BE2C (cell line): ENCODE data around the gene ARHGAP23.
"Not testable (repeated sequence)": the region's sequence is repeated elsewhere in the genome, so short reads cannot be mapped to it uniquely, and the experiment has no call there.

Source experiments
- DNase-seq: peaks from one replicate; pipeline ENCODE4 v3.0.0-alpha.2; 2020
- H3K27me3 ChIP-seq: fragments of 250-450 bp; sonication (Bioruptor Pico); 2 replicates; pipeline ENCODE4 v1.5.1; 2020; ENCODE audit warnings: mild to moderate bottlenecking
- H3K36me3 ChIP-seq: fragments of 250-450 bp; sonication (Bioruptor Pico); 2 replicates; pipeline ENCODE4 v1.5.1; 2020; ENCODE audit warnings: mild to moderate bottlenecking
- H3K4me1 ChIP-seq: fragments of 250-450 bp; sonication (Bioruptor Pico); 2 replicates; pipeline ENCODE4 v1.5.1; 2020
- H3K4me3 ChIP-seq: 2 replicates; pipeline ENCODE4 v1.5.1; 2011; ENCODE audit warnings: low read depth, low read length
- H3K9me3 ChIP-seq: fragments of 250-450 bp; sonication (Bioruptor Pico); 2 replicates; pipeline ENCODE4 v1.5.1; 2020
- TF ChIP-seq, protein P1 (sequence below): IDR thresholded peaks from 2 replicates; pipeline ENCODE4 v1.5.1; 2012; ENCODE audit warnings: mild to moderate bottlenecking, low read depth, low read length

The ARHGAP23 gene

DNA sequence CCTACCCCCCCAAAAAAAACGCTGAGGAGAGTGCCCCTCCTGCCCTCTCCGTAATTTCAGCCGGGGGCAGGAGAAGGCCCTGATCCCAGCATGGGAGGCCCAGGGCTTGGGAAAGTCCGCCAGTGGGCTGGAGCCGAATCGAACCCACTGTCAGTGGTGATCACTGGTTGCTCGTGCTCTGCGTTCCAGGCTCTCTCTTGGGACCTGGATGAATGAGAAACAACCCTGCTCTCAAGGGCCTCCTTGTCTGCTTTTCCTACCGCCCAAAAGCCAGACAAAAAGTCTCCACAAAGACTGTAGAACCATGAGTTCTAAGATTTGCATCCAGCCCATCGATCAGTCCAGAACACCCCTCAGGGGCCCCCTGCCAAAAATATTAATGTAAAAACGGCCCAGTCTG is 8.1 kb downstream of the ARHGAP23 start:
- no peak for DNase-seq
- H3K4me3 ChIP-seq = no peak overlapping the region
- H3K4me1 ChIP-seq = peaks cover 10% of the 10 kb centered on the region
- H3K27me3 ChIP-seq = no peaks in the 10 kb centered on the region
- TF ChIP-seq, protein P1, sequence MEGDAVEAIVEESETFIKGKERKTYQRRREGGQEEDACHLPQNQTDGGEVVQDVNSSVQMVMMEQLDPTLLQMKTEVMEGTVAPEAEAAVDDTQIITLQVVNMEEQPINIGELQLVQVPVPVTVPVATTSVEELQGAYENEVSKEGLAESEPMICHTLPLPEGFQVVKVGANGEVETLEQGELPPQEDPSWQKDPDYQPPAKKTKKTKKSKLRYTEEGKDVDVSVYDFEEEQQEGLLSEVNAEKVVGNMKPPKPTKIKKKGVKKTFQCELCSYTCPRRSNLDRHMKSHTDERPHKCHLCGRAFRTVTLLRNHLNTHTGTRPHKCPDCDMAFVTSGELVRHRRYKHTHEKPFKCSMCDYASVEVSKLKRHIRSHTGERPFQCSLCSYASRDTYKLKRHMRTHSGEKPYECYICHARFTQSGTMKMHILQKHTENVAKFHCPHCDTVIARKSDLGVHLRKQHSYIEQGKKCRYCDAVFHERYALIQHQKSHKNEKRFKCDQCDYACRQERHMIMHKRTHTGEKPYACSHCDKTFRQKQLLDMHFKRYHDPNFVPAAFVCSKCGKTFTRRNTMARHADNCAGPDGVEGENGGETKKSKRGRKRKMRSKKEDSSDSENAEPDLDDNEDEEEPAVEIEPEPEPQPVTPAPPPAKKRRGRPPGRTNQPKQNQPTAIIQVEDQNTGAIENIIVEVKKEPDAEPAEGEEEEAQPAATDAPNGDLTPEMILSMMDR = no peak
- no peaks in the 10 kb centered on the region for H3K36me3 ChIP-seq
- no peaks in the 10 kb centered on the region for H3K9me3 ChIP-seq

DNA sequence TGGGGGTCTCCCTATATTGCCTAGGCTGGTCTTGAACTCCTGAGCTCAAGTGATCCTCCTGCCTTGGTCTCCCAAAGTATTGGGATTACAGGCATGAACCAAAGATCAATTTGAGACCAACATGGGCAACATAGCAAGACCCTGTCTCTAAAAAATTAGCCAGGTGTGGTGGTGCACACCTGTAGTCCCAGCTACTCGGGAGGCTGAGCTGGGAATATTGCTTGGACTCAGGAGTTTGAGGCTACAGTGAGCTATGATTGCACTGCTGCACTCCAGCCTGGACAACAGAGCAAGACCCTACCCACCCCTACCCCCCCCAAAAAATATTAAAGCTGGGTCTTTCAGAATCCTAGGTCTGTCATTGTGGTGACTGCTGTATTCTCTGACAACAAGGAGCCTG is 9.0 kb downstream of the ARHGAP23 start:
- not testable (repeated sequence) for H3K27me3 ChIP-seq, H3K4me1 ChIP-seq, DNase-seq, H3K36me3 ChIP-seq, H3K4me3 ChIP-seq, H3K9me3 ChIP-seq

DNA sequence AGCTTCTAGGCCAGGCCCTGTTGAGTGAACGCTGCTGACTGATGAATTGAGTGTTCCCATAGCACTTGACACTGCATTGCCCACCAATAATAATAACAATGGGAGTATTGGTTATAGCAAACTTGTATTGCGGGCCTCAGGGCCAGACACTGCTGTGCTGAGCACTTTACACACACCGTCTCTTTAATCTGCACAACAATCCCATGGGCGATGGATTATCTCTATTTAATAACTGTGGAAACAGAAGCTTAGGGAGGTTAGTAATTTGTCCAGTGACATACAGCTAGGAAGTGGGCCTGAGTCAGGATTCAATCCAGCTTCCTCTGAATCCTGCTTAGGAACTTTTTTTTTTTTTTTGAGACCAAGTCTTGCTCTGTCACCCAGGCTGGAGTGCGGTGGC is 11.2 kb downstream of the ARHGAP23 start:
- no peaks in the 10 kb centered on the region for H3K27me3 ChIP-seq
- H3K4me1 ChIP-seq = peaks cover 10% of the 10 kb centered on the region
- DNase-seq = no peak
- H3K4me3 ChIP-seq = no peak overlapping the region
- H3K9me3 ChIP-seq = no peaks in the 10 kb centered on the region
- TF ChIP-seq, protein P1 = no peak
- no peaks in the 10 kb centered on the region for H3K36me3 ChIP-seq

DNA sequence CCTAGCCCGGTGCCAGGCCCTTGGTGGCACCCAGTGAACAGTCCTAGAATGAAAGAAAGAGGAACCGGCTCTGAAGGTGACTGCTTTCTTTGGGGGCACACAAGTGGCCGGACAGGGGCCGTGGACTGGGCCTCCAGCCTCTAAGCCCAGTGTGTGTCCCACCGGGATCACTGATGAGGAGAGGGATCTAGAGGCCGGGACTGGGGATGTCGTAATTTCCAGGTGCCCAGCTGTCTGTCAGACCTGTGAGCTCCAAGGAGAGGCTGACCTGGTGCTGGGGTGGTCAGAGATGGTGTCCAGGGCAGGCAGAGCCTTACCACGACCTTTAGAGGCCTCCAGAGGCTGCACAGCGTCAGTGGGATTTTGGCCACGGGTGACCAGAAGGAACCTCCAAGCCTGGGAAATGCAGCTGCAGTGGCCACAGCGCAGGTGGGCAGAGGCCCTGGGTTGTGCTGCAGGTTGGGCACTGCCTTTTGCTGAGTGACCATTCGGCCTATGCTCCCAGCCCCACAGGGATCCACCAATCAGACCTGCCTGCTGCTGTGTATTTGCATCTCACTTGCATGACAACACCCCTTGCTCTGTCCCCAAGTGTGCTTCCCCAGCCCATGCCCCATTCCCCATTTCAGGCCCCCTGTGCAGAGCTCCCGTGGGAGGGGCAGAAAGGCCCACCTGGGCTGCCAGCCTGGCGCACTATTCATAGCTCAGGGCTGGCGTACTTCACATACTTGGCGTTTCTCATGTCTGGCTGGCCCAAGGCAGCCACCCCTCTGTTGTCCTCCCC is 12.5 kb downstream of the ARHGAP23 start:
- TF ChIP-seq, protein P1 = no peak
- no peaks in the 10 kb centered on the region for H3K27me3 ChIP-seq
- H3K4me3 ChIP-seq = no peak overlapping the region
- peaks cover 6% of the 10 kb centered on the region for H3K4me1 ChIP-seq
- no peaks in the 10 kb centered on the region for H3K9me3 ChIP-seq
- DNase-seq = no peak
- no peaks in the 10 kb centered on the region for H3K36me3 ChIP-seq

DNA sequence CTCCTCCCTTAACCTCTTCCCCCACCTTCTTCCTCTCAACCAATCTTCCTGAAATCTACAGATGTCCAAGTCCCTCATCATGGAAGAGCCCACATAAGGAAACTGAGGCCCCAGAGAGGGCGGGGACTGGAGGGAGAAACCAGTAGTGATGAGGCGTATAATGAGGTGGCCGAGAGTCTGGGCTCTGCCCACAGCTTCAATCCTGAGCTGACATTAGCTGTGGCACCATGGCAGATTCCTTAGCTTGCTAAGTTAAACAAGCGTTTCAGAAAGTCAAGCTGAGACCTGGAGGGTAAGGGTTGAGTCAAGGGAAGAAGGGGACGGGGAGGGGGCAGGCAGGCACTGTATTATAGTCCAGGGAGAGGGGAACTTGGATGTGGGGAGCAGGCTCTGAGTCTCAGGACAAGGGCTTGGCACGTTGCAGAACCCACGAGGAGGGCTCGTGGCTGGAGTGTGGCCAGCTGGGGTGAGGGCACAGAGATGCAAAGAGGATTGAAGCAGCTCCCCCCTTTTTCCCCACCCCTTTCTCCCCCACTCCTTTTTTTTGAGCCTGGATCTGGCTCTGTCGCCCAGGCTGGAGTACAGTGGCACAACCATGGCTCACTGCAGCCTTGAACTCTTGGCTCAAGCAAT is 13.3 kb downstream of the ARHGAP23 start:
- H3K27me3 ChIP-seq = no peaks in the 10 kb centered on the region
- H3K9me3 ChIP-seq = no peaks in the 10 kb centered on the region
- H3K4me1 ChIP-seq = no peaks in the 10 kb centered on the region; the same call in 1 of the 2 replicates
- TF ChIP-seq, protein P1 = no peak
- no peak for DNase-seq
- H3K4me3 ChIP-seq = no peak overlapping the region
- no peaks in the 10 kb centered on the region for H3K36me3 ChIP-seq

DNA sequence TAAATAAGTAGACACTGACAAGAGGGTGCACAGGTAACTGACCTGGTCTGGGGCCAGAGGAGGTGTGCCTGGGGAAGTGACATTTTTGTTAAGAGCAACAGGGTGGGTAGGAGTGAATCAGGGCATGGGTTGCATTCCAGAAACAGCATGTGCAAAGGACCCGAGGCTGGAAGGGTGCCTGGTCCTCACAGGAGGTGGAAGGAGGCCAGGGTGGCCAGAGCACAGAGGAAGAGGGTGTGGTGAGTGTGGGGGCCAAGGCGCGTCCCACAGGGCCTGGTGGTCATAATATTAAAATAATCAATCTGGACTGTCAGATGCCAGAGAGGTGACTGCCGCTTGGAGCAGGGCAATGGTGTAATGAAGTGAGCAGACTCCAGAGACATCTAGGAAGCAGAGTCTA is 14.3 kb downstream of the ARHGAP23 start:
- TF ChIP-seq, protein P1 = no peak
- H3K36me3 ChIP-seq = no peaks in the 10 kb centered on the region

More for the DNA sequence above, 14.3 kb downstream of the ARHGAP23 start:
- no peak overlapping the region for H3K4me3 ChIP-seq
- H3K27me3 ChIP-seq = no peaks in the 10 kb centered on the region
- H3K4me1 ChIP-seq = no peaks in the 10 kb centered on the region; the same call in 1 of the 2 replicates
- H3K9me3 ChIP-seq = no peaks in the 10 kb centered on the region
- no peak for DNase-seq
